ENCODE measurements around the gene OR52N2.

- TF ChIP-seq POLR2A (IDR thresholded peaks at IDR 0.05; ENCODE audit: low read length), result no peak
- no peak for TF ChIP-seq GATA1 (IDR thresholded peaks at IDR 0.05; ENCODE audit: low read depth, low read length)
Measured at GRCh38 chr11:5831196-5831829, 22.6 kb downstream of the OR52N2 start.

Data from erythroblast (primary cell).